ENCODE measurements around the gene GIT2. TPM values are rescaled to one million over a fixed set of nuclear protein-coding genes. Genes with fewer than 3 reads are reported as not detected.

The GIT2 gene
- total and polyA plus RNA-seq, 2 donors from 2014 or later: 10.4 to 46.2 TPM

DNA sequence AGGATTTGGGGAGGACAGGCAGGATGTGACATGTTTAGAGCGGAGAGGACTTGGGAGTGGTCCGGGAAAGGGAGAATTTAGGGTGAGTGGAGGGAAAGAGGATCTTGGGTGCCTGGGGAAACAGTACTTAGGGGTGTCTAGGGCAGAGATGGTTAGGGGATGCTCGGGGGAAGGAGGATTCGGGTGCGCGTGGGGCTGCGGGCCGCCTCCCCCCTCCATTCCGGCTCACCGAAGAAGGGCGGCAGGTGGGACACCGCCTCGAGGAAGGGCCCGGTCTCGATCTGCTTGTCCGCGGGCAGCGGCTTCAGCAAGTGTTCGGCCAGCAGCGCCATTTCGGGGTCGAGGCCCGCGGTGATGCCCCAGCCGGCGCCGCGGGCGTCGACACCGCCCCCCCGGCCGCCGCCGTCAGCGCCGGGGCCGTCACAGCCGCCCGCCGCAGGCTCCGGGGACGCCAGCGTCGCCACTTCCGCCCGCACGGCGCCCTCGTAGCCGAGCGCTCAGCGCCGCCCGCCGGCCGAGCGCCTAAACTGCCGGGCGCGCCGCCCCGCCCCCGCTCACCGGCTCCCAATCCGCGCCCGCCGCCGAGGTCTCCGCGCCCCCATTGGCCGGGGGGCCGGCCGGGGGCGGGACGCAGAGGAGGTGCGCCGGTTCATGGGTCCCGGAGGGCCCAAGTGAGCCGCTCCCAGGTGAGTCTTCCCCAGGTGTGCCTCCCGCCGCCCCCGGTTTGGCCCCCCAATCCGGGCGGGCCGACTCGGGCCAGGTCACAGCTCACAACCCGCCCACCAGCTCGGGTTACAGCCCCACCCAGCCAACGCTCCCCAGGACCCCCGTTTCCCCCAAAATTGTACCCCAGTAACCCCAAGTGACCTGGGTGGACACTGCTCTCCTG lies 115.9 kb downstream of the GIT2 start, which contains the start of gene GLTP:
Gene GLTP, minus strand, starts transcription at position 499 of the 889 bp plus-strand sequence. Its CDS starts 167 bp downstream, at position 332.
- TF ChIP-seq, protein P1, sequence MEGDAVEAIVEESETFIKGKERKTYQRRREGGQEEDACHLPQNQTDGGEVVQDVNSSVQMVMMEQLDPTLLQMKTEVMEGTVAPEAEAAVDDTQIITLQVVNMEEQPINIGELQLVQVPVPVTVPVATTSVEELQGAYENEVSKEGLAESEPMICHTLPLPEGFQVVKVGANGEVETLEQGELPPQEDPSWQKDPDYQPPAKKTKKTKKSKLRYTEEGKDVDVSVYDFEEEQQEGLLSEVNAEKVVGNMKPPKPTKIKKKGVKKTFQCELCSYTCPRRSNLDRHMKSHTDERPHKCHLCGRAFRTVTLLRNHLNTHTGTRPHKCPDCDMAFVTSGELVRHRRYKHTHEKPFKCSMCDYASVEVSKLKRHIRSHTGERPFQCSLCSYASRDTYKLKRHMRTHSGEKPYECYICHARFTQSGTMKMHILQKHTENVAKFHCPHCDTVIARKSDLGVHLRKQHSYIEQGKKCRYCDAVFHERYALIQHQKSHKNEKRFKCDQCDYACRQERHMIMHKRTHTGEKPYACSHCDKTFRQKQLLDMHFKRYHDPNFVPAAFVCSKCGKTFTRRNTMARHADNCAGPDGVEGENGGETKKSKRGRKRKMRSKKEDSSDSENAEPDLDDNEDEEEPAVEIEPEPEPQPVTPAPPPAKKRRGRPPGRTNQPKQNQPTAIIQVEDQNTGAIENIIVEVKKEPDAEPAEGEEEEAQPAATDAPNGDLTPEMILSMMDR (IDR thresholded peaks at IDR 0.05; ENCODE audit: borderline replicate concordance, extremely low read depth, insufficient read depth): peak; percentile 89
- H3K9ac ChIP-seq (ENCODE audit: low read length in 3 of 3): peak within 1 kb of the TSS; percentile 86 to 93 (median 91)
- peaks cover 0 to 17% (median 13%) of the 10 kb centered on the region in 3 donors for H3K4me1 ChIP-seq (ENCODE audit: control insufficient read depth in 2 of 3, insufficient read depth in 2 of 3, low read depth in 1 of 3, low read length in 3 of 3)
- no peaks in the 10 kb centered on the region for H3K27me3 ChIP-seq (ENCODE audit: control insufficient read depth, insufficient read depth, low read length)
- H3K9me3 ChIP-seq (ENCODE audit: control insufficient read depth in 2 of 3, insufficient read depth in 1 of 3, low read length in 3 of 3): no peaks in the 10 kb centered on the region
- H3K4me3 ChIP-seq (ENCODE audit: low read length in 3 of 3): peak within 1 kb of the TSS; percentile 90 to 97 (median 92)
- peak within 1 kb of the TSS; percentile 72 to 82 for H3K27ac ChIP-seq (ENCODE audit: low read depth in 2 of 2, low read length in 2 of 2)
- intact Hi-C loops (cut with DNase I): no loop called here
- peak; percentile 86 to 95 (median 91) for DNase-seq
- H3K36me3 ChIP-seq (ENCODE audit: control insufficient read depth in 2 of 3, insufficient read depth in 3 of 3, low read length in 3 of 3): no peaks in the 10 kb centered on the region
- FAIRE-seq: no peak

Other genes with a start within 250 kb of the GIT2 start
- gene TRPV4, start 163.0 kb downstream of the GIT2 start, total RNA-seq: 6.0 TPM
- 24.5 TPM for gene TRPV4, start 163.0 kb downstream of the GIT2 start, polyA plus RNA-seq (ENCODE audit: insufficient read depth, low read depth, low replicate concordance)
- 45.9 TPM for gene GLTP, start 115.8 kb downstream of the GIT2 start, total RNA-seq
- gene GLTP, start 115.8 kb downstream of the GIT2 start, polyA plus RNA-seq (ENCODE audit: insufficient read depth, low read depth, low replicate concordance): 56.4 TPM
- gene TCHP, start 96.1 kb downstream of the GIT2 start, total RNA-seq: 16.2 TPM
- gene TCHP, start 96.1 kb downstream of the GIT2 start, polyA plus RNA-seq (ENCODE audit: insufficient read depth, low read depth, low replicate concordance): 6.0 TPM
- gene ANKRD13A, start 3.1 kb upstream of the GIT2 start, total RNA-seq: 68.0 TPM
- gene ANKRD13A, start 3.1 kb upstream of the GIT2 start, polyA plus RNA-seq (ENCODE audit: insufficient read depth, low read depth, low replicate concordance): 23.2 TPM
- 14.6 TPM for gene C12orf76, start 52.2 kb upstream of the GIT2 start, total RNA-seq
- 15.8 TPM for gene C12orf76, start 52.2 kb upstream of the GIT2 start, polyA plus RNA-seq (ENCODE audit: insufficient read depth, low read depth, low replicate concordance)
- 16.6 TPM for gene IFT81, start 128.0 kb upstream of the GIT2 start, total RNA-seq
- 6.5 TPM for gene IFT81, start 128.0 kb upstream of the GIT2 start, polyA plus RNA-seq (ENCODE audit: insufficient read depth, low read depth, low replicate concordance)